ENCODE measurements around the gene ACTRT1.

The ACTRT1 gene

DNA sequence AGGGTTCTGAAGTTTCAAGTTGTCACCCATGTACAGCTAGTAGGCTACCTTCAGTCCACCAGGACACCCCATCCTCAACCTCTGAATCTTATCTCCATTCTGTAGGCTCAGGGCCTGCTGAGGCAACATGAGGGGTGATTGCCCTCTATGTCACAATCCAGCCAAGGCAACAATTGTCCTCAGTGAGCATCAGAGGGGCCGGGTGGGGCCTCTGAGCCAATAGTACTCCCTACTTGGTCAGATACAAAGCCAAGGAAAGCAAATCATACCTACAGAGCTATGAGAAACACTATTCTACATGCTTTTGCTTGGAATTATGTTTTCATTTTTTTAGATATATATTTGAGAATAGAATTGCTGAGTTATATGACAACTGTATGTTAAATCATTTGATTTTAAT, at the start of gene ACTRT1:
Gene ACTRT1 (minus strand): TSS at position 101 of the 400 bp plus-strand sequence. CDS start 197 bp downstream, outside the sequence.
- no peak for DNase-seq (ENCODE audit: low read depth in 2 of 2)

DNA sequence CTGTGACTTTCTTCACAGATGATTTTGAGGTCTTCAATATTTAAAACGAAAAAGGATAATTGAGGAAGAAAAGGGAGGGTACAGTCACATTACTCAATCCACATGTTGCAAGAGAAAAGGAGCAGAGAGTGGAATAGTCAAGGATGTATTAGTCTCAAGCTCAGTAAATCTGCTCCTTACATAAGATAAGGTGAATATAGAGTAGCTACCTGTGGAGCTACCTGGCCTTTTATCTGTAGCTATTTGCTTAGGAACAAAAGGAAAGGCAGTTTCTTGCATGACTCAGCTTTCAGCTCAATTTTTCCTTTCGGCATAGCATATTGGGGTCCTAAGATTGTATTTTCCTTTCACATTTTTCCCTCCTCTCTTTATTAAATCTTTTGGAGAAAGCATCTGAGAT, 26.3 kb upstream of the ACTRT1 start:
- DNase-seq (ENCODE audit: low read depth in 2 of 2): no peak

DNA sequence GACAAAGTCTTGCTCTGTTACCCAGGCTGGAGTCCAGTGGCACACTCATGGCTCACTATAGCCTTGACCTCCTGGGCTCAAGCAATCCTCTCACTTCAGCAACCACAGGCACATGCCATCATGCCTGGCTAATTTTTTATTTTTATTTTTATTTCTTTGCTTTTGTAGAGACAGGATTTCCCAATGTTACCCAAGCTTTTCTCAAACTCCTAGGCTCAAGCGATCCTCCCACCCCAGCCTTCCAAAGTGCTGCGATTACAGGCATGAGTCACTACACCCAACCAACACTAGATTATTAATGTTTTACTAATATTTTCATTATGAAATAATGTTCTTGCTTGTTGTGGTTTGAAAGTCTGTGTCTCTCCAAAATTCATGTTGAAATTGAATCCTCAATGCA, 5.2 kb upstream of the ACTRT1 start:
- no peak for DNase-seq (ENCODE audit: low read depth in 2 of 2)

DNA sequence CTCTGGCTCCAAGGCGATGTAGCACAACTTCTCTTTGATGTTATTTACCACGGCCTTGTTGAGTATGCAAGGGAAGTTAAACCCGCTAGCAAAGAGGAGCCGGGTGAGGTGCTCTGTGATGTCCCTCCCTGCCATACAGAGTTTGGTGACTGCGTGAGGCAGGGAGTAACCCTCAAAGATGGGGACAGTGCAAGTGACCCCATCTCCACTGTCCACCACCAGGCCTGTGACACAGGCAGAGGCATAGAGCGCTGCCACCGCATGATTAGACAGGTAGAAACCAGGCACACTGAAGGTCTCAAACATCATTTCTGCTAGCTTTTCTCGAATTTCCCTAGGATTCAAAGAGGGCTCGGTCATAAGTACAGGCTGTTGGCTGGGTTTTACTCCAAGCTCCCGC, 677 bp downstream of the ACTRT1 start:
- DNase-seq (ENCODE audit: low read depth in 2 of 2): no peak

DNA sequence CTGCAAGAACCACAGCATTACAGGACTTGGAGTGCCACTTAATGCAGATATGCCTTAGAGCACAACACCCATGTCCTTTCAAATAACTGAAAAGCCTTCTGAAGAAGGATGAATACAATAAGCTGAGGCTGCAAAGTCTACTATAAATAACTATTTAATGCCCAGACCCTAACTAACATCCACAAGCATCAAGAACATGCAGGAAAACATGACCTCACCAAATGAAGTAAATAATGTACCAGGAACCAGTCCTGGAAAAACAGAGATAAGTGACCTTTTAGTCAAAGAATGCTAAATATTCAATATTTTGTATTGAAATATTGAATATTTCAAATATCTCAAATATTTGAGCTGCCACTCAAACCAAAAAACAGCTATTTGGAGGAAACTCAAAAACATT, 16.9 kb downstream of the ACTRT1 start:
- no peak for DNase-seq (ENCODE audit: low read depth in 2 of 2)

DNA sequence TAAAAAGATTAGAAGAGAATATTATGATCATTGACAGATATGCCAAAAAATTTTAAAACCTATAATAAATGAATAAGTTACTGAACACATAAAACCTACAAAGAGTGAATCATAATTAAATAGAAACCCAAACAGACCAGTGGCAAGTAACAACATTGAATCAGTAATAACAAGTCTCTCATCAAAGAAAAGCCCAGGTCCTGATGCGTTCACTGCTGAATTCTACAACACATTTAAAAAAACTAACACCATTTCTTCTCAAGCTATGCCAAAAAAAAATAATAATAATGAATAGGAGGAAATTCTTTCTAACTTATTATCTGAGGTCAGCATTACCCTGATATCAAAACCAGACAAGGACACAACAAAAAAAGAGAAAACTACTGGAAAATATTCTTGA, 30.6 kb downstream of the ACTRT1 start:
- no peak for DNase-seq (ENCODE audit: low read depth in 2 of 2)

DNA sequence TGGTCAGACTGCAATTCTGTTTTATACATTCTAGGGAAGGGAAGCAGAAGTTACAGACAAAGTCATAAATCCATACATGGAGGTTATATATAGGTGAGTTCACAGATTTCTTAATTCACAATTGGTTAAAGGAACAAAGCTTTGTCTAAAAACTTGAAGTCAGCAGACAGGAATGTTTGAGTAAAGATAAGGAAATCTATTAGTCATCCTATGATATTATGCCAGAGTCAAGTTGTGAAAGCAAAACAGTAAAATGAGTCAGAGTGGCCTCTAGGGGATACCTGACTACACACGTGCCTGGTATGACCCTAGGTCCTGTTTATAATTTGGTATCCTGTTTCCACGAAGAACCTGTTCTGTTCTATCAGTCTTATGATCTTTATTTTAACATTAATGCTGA, 31.5 kb downstream of the ACTRT1 start:
- DNase-seq (ENCODE audit: low read depth in 2 of 2): no peak

DNA sequence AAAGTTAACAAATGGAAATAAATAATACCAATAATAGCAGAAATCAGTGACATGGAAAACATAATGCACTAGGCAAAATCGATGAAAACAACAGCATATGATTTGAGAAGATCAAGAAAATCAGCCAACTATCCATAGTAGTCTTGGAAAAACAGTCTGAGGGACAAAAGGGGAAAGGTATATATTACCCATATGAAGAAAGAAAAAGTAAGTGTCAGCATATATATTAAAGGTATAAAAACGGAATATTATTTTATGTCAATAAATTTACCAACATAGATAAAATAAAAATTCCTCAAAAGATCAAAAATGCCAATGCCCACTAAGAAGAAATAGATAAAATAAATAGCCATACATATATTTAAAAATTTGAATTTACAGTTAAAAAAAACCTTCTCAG, 33.0 kb downstream of the ACTRT1 start:
- DNase-seq (ENCODE audit: low read depth in 2 of 2): no peak

DNA sequence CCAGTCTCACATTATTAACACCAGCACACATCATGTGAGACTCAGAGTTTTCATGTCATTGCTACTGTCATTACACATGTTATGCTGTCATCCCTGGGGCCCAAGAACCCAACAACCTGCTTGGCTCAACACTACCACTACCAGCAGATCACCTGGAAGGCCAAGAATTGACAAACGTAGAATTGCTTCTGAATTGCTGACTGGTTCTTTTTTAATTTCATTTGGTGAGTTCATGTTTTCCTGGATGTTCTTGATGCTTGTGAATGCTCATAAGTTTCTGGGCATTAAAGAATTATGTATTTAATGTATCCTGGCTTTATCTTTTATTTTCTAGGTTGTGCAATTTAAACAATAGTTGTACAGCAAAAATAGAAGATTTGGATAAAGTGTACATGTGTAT, 40.2 kb downstream of the ACTRT1 start:
- no peak for DNase-seq (ENCODE audit: low read depth in 2 of 2)

DNA sequence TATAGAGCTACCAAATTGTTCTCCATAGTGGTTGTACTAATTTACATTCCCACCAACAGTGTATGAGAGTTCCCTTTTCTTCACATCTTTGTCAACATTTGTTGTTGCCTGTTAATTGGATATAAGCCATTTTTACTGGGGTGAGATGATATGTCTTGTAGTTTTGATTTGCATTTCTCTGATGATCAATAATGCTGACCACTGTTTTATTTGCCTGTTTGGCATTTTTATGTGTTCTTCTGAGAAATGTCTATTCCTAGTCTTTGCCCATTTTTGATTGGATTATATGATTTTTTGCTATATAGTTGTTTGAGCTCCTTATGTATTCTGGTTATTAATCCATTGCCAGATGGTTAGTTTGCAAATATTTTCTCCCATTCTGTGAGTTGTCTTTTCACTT, 44.3 kb downstream of the ACTRT1 start:
- DNase-seq (ENCODE audit: low read depth in 2 of 2): no peak

Measured in stimulated activated CD4-positive, alpha-beta T cell treated with anti-CD3 and anti-CD28 coated beads, Interleukin-1b, Interleukin-23, amount 100 ng/mL, for 4 hours (primary cell).